ENCODE results near the gene CDYL.

The CDYL gene

DNA sequence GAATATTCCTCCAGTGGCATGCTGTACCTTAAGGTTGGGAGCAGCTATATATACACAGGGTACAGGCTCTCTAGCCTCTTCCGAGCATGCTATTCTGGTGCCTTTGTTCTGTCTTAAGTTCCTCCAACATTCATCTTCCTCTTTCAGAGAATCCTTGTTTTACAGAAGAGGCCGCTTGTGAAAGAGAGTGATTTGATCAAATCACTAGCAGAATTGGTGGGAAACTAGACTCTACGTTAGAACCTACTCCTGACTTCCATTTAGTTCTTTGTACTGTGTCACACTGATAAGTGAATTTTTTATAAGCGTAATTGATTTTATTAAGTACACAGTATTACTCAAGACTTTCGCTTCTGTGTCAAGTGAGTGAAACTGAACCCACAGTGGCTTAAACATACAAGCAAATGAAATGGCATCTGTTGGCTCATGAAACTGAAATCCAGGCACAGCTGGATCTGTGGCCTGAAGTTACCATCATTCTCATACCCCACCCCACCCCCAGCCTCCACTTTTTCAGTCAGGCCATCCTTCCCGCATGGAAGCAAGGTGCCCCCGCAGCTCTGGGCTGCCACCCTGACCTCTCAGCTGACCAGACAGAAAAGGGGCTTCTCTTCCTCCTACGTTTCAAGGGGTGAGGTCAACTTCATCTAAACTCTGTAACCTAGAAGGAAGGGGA lies 125.3 kb downstream of the CDYL start:
- peak overlapping the region in 4 of 21 experiments; percentile 1 to 52 (median 18) for H3K27ac ChIP-seq
- H3K4me3 ChIP-seq = no peak overlapping the region

DNA sequence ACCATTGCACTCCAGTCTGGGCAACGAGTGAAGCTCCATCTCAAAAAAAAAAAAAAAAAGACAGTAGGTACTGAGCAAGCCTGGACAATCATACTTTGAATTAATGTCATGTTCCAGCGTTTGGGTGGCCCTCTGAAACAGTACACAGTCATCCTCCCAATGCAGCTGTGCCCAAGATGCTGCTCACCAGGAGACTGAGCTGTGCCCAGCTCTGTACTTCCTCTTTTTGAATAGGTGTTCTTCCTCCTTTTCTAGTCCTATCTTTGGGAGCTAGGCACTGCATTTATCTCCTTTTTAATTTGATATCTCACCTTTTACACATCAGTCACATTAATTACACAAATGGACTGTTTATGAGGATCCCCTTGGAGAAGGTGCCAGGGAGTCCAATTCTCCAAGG lies 126.2 kb downstream of the CDYL start:
- peak overlapping the region in 1 of 21 experiments; percentile 19 for H3K27ac ChIP-seq
- H3K4me3 ChIP-seq = no peak overlapping the region

DNA sequence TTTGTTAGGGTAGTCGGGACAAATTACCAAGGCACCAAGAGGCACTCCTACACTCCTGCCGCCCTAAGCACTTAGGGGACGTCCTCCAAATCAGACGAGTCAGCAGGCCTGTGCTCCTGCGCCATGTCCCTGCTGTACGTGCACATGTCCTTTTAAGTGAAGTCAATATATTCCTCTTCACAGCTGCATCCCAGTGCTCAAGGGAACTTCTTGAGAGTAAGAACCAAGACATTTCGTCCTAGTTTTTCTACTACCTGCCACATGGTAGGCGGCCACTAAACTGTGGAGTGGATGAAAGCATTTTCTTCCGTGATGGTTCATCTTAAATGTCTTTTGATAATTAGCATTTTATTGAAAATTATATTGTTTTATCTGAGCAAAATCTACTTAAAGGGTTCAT lies 126.9 kb downstream of the CDYL start:
- no peak overlapping the region for H3K27ac ChIP-seq
- no peak overlapping the region for H3K4me3 ChIP-seq

DNA sequence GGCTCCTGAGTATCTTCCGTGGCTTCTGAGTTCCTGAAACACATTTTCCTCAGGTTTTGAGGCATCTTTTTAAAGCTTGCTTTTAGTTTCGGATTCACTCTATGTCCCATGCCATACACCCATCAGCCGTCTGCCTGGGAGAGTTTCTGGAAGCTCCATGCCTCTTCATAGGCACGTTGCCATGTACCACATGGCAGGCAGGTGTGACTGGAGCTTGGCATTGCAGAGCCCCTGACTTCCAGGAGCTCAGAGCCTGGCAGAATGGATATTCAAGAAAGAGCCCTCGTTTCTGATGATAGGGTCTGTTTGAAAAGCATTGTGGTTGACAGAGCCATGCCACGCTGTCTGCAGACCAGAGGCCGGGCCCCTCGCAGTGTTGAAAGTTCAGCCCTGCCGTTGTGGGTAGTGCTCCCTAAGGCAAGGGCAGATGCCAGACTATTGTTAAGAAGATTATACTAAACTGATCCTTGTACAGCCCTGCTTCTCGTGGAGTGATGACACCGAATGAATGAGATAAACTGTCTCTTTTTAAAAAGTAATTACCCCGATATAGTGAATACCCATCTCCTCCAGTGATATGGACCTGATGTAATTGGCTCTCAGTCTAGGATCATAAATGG lies 127.7 kb downstream of the CDYL start:
- peak overlapping the region in 1 of 21 experiments; percentile 6 for H3K27ac ChIP-seq
- H3K4me3 ChIP-seq = no peak overlapping the region

DNA sequence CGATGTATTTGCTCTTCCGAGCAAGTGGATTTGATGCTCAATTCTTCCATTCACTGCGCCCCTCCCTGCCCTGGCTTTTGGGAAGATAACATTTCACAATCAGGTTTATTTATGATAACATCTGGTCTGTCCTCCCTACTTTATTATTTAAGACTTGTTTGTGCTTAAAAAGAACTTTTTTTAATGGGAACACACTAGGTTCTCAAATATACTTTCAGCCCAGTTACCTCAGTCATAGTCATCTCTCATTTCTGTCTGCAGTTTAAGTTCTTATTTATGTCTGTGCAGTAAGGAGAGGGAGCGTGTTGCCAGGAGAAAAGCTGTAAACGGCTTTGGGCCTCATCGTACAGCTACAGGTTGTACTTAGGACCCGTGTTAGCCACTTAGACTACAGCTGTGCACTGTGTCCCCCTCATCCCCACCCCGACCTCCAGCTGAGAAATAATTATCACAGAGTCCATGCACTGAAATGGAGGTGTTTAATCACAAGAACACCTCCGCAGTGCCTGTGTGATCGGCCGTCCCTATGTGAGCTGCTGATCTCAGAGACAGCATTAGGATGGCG lies 128.3 kb downstream of the CDYL start:
- Histone ChIP-seq H3K4me3 (no peak overlapping the region), H3K27ac (no peak overlapping the region)

DNA sequence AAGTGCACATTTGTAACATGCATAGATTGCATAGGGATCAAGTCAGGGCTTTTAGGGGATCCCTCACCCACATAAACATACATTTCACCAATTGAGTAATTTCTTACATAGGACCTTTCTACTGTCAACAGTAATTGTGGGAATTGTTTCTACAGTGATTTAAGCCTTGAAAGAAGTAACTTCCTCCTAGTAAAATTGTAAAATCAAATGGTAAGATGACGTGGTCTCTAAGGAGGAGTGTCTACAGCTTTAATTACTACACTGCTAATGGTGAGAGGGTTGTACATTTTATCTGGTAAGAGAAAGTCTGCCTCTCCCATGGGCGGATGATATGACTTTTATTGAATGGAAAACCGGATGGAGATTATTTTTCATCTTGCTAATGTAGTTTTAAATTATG lies 129.6 kb downstream of the CDYL start:
- Histone ChIP-seq H3K27ac (no peak overlapping the region), H3K4me3 (no peak overlapping the region)

DNA sequence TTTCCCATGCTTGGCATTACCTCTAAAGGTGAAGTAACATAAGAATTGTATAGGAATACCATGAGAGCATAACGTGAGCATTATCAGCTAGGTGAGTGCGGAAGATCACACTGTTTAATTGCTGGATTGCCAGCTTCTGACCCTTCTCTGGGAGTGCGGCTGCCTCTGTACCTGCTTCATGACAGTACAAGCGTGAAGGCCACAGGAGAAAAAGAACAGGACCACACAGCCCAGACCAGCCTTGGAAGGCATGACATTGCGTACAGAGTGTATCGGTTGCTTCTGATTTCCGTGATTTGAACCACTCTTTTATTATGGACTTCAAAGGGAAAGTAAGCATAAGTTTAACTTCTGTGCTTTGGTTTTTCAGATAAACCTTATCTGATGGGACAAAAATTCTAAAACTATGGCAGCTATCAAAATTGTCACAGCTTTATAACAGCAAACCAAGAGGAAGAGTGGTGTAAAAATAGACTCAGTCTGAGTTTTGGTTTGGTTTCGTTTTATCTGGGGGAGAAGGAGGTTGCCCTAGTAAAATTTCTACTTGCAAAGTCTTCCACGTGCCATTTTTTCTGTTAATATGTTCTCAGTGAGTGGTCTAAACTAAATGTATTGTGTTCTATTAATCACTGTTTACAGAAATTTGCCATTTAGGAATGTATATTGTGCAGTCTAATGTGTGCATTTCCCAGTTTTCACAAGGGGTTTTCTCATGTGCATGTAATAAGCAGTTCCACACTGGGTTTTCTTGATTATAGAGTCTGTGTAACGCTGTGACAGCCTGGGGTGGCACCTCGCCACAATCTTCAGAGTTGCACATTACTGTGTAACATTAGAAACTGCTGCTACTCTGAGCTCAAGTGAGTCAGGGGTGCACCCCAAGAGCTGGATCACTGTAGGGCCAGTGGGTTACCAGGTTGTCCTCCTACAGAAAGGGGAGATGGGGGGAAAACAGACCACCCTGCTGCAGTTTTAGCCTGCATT lies 130.4 kb downstream of the CDYL start:
- Histone ChIP-seq H3K4me3 (no peak overlapping the region), H3K27ac (peak overlapping the region in 4 of 21 experiments; percentile 15 to 71 (median 20))

DNA sequence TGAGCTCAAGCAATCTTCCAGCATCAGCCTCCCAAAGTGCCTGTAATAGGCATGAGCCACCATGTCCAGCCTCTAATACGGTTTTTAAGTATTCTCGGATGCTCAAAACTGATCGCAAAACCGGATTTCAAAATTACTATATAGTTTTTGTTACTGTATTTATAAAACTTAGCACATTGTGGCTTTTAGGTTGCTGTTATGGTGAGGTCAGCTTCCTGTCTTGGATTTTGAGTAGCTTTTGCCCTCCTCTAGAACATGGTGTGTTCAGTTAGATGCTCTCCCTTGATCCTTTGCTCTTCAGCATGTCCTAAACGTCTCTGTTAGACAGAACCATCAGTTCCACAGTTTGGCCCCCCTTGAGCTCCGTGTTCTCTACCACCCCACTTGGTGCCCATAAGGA lies 131.4 kb downstream of the CDYL start:
- H3K4me3 ChIP-seq = no peak overlapping the region
- H3K27ac ChIP-seq = peak overlapping the region in 1 of 21 experiments; percentile 71

DNA sequence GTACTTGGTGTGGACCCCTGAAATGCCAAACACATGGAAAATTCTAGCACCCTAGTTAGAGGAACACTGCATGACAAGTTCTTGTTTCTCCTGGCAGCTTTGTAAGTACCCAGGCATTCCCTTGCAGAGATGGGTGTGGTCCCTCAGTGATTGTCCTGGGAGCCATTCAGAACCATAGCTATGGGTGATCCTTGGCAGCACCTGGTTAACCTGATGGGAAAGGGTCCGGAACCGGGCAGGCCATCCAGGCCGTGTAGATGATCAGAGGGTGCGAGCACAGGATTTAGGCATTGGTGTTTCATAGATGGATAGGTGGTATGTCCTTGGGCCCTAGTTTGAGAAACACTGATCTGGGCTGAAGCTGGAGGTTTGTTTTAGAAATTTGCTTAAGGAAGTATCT lies 131.9 kb downstream of the CDYL start:
- H3K27ac ChIP-seq = no peak overlapping the region
- H3K4me3 ChIP-seq = no peak overlapping the region

DNA sequence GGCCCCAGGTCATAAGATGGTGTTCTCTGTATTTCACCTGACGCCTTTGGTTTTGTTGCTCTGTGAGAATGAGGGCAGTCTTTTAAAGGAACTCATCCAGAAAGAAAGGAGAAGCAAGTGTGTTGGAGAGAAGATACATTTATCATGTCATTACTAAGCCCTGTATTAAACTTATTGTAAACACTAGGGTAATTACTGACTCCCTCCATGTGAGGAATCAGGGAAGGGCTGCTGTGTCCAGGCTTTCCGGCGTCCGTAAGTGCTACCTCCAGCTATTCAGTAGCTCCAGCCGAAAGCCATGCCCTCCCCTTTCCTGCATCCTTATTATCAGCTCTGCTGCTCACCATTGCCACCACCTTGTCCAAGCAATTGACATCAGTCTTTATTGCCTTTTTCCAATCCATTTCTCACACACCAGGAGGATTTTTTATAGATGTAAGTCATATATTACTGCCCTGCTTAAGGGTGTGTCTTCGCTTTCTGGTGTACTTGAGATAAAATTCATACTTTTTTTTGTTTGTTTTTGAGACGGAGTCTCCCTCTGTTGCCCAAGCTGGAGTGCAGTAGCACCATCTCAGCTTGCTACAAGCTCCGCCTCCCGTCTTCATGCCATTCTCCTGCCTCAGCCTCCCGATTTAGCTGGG lies 133.0 kb downstream of the CDYL start:
- H3K4me3 ChIP-seq = no peak overlapping the region
- H3K27ac ChIP-seq = no peak overlapping the region

DNA sequence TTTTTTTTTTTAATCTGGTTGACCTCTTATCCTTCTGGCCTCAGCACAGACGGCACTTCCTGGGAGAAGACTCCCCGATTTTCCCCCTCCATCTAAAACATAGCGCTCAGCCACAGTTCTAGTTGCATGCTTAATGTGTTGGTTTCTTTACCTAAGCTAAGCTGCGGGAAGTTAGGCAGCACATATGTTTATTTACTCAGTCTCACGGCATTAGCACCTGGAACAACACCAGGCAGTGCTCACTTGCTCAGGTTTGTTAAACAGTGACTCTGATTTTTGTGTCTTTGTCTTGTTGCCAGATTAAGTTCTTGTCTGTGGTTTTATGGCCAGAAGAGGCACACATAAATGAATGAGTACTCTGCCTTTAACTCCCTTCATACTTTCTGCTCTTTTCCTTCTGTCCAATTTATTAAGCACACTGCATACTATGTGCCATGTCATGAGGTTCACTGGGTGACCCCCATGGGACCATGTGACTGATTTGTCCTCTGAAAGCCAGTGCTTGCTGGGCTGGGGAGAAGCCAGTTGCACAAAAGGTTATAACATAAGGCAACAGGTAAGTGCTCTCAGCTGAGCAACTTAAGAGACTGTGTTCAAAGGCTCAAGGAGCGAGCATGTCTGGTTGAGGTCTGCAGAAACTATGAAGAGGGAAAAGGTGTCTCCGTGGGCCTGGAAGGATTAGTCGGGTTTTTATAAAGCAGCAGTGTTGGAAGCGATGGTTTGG lies 134.0 kb downstream of the CDYL start:
- H3K27ac ChIP-seq = no peak overlapping the region
- H3K4me3 ChIP-seq = no peak overlapping the region

DNA sequence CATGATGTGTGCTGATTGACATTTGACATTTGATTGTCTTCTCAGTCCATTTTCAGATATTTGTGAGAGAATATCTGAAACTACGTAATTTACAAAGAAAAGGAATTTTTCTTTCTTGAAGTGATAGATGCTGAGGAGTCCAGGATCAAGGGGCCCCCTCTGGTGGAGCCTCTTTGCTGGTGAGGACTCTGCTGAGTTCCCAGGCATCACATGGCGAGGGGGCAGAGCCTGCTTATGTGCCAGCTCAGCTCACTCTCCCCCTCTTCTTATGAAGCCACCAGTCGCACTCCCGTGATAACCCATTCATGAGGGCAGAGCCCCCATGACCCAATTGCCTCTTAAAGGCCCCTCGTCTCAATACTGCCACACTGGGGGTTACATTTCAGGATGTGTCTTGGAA lies 136.4 kb downstream of the CDYL start:
- no peak overlapping the region for H3K27ac ChIP-seq
- H3K4me3 ChIP-seq = no peak overlapping the region

DNA sequence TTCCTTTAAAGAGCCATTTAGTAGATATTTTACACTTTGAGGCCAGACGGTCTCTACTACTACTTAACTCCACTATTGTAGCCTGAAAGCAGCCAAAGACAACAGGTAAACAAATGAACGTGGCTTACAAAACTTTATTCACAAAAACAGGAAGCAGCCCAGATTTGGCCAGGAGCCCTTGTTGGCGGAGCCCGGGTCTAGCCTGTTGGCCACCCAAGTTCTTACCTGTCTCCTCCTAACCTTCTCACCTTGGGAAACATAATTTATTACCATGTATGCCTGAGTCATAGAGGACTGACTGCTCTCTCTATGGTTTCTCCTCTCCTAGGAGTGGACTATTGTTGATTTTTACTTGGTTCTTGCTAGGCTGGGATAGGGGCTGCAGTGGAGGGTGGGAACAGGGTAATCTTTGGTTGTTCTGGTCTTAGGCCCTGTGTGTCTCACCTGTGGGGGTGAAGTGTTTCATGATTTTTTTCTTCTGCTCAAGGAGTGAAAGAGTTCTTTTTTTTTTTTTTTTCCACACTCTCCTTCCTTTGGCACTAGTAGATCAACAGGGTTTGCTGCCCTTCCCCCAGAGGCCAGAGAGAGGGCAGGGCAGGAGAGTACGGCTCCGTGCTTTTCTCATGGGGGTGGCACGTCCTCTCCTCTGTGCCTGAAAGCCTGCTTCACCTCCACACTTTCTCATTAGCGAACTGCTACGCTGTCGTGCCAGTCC lies 137.7 kb downstream of the CDYL start:
- no peak overlapping the region for H3K4me3 ChIP-seq
- H3K27ac ChIP-seq = peak overlapping the region in 2 of 21 experiments; percentile 18 to 62

DNA sequence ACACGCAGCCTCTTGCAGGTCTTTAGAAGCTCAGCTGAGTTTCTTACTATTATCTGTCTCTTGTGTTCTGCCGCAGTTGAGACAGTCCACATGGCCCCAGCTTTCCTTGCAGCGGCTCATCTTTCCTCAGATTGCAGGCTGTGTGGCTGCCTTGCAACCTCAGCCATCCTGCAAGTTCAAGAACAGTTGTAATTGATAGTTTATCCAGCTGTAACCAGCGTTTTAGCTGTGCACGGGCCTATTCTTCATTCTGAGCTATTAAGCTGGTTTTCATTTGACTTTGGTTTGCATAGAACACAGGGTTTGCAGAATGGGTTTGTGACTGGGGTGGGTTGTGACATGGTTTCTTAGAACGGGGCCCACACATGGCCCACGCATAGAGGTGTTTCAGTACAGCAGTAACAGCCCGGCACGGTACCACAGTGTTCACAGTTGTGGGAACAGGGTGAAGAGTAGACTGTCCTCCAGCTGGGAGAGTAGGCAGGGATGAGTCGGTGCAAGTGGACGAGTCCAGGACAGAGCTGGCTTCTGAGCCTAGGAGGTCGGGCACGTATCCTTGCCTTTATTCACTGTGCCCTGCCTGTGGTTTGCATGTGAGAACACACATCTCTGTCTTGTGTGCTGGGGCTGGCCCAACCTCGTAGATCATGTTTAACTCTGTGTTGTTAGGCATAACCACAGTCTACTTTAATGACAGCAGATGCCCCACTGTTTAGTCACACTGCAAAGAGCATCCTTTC lies 138.4 kb downstream of the CDYL start:
- H3K27ac ChIP-seq = peak overlapping the region in 1 of 21 experiments; percentile 62

DNA sequence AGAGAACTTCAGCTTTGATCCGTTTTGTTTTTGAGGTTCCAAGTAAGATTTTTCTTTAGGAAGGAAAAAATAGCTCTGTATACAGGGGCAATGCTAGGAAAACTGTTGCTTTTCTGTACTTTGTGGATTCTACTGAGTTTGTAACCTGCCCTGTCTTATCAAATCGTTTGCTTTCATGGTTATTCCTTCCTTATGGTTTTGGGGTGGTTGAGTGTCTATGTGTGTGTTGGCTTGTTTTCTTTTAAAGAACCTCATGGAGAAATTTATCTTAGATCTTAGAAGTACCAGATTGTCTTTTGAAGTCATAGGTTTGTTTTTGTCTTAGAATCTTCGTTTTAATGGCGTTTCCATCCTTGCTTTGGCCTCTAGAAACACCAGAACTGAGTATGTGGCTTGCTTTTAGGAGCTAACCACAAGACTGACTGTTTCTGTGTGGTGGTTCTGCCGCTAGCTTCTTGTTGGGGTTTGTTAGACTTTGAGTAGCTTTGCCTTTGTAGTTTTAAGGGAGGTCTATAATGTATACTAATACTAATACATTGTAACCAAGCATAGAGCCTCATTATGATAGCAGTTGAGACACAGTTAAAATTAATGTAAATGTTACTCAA lies 140.9 kb downstream of the CDYL start:
- H3K4me3 ChIP-seq = no peak overlapping the region
- H3K27ac ChIP-seq = no peak overlapping the region

More for the DNA sequence above, 138.4 kb downstream of the CDYL start:
- no peak overlapping the region for H3K4me3 ChIP-seq

DNA sequence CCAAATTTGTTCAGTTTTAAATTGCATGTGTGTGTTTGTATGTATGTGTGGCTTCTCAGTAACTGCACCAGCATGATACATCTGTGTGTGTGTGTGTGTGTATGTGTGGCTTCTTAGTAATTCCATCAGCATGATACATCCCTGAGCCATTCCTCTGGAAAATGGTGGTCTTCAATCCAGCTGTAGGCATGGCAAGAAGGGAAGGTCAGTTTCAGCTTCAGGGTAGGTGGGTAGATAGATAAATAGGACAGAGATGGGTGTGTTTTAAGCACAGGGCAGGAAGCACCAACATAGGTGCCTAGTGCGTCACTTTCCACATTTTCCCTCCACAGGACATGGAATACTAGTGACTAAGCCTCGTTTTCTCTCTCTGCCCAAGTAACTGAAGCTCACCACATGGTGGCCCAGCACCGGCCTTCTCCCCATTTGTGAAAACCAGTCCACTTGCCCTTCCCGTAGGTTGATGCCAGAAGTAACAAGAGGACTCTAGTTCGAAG lies 144.8 kb downstream of the CDYL start:
- Histone ChIP-seq H3K27ac (no peak overlapping the region), H3K4me3 (no peak overlapping the region)

DNA sequence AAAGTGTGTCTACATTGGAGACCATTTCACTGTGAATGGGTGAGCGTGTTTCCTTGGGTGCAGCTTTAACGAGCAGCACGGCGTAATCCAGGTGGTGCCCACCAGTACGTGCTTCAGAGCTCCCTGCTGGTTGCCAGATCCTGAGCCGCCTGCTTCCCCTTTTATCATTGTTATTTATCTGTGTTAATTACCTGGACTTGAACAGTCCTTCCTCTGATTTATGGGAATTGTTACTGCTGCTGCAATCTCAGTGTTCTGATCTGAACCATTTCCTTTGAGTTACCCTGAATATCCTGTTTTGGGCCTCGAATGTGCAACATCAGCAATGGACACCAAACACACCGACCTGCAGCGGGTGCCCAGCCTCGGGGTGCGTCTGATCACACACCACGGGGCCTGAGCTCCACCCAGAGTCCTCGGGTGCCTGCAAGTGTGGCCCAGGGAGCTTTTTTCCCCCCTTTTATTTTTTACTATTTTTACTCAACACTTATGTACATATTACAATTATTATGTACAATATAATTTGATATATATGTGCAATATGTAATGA lies 146.4 kb downstream of the CDYL start:
- H3K27ac ChIP-seq = no peak overlapping the region
- no peak overlapping the region for H3K4me3 ChIP-seq
